ENCODE results near the gene SMYD5.

GRCh38 chr2:73233932-73234832 is 20.1 kb downstream of the SMYD5 start, which contains the start of gene CCT7:
- TF ChIP-seq CTCF (IDR thresholded peaks at IDR 0.05) (no peak), ZFX (IDR thresholded peaks at IDR 0.05; ENCODE audit: borderline replicate concordance) (no peak)
